ENCODE measurements around the gene SWSAP1. TPM values are rescaled to one million over a fixed set of nuclear protein-coding genes. Genes with fewer than 3 reads are reported as not detected.

Gene SWSAP1
- total and polyA plus RNA-seq, 9 of the 15 experiments (the other 6 are each of a cell fraction or from before 2014, with no cell fraction given), result 0.18 to 2.8 (median 1.7) TPM

GRCh38 chr19:11375143-11375948, 880 bp downstream of the SWSAP1 start (continued):
- TF ChIP-seq ZBTB9 (CRISPR knock-in tag; IDR thresholded peaks at IDR 0.05), result no peak
- no peak for TF ChIP-seq ZNF561 (CRISPR knock-in tag; conservative IDR thresholded peaks at IDR 0.05)
- TF ChIP-seq ZNF780A (CRISPR knock-in tag; IDR thresholded peaks at IDR 0.05), result no peak
- no peak for TF ChIP-seq ZNF398 (CRISPR knock-in tag; IDR thresholded peaks at IDR 0.05)
- no peak for TF ChIP-seq ZNF316 (IDR thresholded peaks at IDR 0.05)
- TF ChIP-seq CREB3 (tag; conservative IDR thresholded peaks at IDR 0.05; ENCODE audit: low read depth), result no peak
- TF ChIP-seq NR2F6 (CRISPR knock-in tag; IDR thresholded peaks at IDR 0.05), result no peak
- TF ChIP-seq ZBED1 (IDR thresholded peaks at IDR 0.05), result no peak
- TF ChIP-seq SMAD4 (CRISPR knock-in tag; conservative IDR thresholded peaks at IDR 0.05), result peak; percentile 18; the same call in 1 of the 2 replicates
- TF ChIP-seq UBTF (IDR thresholded peaks at IDR 0.05; ENCODE audit: borderline replicate concordance in 1 of 2, low read depth in 2 of 2, low read length in 2 of 2), result 0 out of 4 replicates have a peak, but pooled peaks of 1 of the 2 experiments have one; percentile 36
- no peak for TF ChIP-seq ZNF165 (CRISPR knock-in tag; IDR thresholded peaks at IDR 0.05; ENCODE audit: borderline replicate concordance)
- TF ChIP-seq ATF2 (CRISPR knock-in tag; IDR thresholded peaks at IDR 0.05), result no peak
- no peak for TF ChIP-seq ZNF184 (CRISPR knock-in tag; IDR thresholded peaks at IDR 0.05)
- no peak for TF ChIP-seq PBX2 (CRISPR knock-in tag; IDR thresholded peaks at IDR 0.05; ENCODE audit: low read depth)
- no peak for TF ChIP-seq PBX2 (tag; conservative IDR thresholded peaks at IDR 0.05; ENCODE audit: low read depth)
- TF ChIP-seq ARID2 (IDR thresholded peaks at IDR 0.05), result no peak
- TF ChIP-seq LEF1 (IDR thresholded peaks at IDR 0.05), result no peak
